Measurements from ENCODE around the gene DET1.
"Not testable (repeated sequence)": the region's sequence is repeated elsewhere in the genome, so short reads cannot be mapped to it uniquely, and the experiment has no call there.

DET1 gene

DNA sequence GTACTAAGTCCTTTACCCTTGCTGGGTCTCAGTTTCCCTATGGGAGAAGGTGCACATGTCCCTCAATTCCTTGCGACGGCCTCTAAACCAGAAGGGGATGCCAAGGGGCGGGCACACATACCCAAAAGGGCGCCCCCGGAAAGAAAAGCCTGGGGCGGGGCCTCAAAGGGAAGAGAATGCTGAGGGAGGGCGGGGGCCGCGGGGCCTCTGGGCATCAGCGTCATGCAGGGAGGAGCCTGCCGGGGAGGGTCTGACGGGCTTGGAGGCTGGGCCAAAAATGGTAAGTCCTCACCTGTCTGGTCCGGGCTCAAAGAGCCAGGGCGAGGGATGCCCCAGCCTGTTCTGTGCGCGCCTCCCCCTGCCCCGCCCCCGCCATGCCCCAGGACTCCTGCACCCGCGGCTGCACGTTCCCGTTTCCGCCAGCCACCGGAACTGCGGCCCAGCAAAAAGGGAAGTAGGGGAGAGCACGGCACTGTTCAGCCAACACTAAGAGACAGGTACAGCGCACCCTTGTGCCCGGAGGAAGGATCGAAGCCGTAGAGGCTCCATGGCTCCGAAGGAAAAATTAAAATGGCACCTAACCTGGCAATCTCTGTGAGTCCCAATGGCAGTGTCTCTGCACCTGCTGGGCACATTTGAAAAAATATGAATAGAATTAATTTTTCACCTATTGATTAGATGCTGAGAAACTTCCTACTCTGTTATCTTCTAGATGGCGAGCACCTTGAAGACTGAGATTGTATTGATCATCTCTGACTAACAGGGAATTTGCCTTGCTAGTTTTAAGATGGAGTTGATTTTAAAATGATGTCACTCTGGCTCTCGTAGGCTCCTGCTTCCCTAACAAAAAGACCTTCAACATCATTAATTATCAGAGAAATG is at the start of gene DET1:
DET1 (minus strand) TSS at position 434 of the 882 bp plus-strand sequence. CDS start 14,976 bp downstream, outside the sequence.
- DNase-seq, result peak; percentile 98 to 99

DNA sequence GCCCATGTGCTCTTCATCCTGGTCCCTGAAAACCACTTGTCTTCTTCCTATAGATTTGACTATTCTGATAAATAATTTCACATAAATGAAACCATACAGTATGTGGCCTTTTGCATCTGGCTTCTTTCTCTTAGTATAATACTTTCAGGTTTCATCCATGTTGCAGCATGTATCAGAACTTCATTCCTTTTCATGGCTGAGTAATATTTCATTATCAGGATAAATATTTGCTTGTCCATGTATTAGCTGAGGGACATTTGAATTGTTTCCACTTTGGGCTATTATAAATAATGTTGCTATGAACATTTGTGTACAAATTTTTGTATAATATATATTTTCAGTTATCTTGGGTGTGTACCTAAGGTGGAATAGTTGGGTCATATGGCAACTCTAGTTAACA is 44.9 kb upstream of the DET1 start:
- DNase-seq, result no peak

DNA sequence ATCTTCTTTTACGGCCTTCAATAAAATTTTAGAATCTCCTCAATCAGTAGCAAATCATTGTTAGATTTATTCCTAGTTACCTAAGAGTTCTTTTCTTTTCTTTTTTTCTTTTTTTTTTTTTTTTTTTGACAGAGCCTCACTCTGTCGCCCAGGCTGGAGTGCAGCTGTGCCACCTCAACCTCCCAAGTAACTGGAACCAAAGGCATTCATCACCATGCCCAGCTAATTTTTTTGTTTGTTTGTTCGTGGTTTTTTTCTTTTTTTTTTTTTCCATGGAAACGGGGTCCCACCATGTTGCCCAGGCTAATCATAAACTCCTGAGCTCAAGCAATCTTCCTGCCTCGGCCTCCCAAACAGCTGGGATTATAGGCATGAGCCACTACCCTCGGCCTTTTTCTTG is 44.3 kb upstream of the DET1 start:
- DNase-seq, result no peak

DNA sequence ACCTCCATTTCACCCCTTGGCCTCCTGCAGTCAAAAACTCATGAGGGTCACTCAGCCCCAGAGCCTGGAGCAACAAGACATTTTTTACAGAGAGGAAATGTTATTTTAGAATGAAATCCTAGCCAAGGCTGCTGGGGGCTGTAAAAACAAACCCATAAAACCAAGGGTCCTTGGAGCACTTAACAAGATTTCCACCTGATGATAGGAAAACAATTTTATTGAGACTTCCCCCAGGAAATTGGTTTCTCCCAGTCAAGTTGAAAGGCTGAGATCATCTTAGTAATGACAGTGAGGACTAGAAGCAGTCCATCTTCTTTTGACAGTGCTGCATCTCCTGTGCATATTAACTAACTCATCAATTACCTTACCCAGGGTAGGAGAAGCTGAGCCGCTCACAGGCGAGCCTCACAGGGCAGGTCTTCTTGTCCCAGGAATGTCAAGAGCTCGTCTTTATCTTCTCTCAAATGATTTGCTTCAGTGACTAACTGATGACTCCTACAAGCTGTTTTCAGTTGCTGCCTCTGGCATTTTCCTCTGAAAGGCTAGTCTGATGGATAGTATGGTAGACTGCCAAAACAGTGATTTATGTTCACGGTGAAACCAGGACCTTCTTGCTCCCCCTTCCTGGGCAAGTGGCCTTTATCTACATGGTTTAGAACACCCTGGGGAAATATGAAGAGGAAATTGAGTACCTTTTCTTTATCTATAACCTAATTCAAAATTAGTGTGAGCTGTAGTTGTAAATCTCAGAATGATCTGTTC is 40.1 kb upstream of the DET1 start:
- DNase-seq, result no peak

DNA sequence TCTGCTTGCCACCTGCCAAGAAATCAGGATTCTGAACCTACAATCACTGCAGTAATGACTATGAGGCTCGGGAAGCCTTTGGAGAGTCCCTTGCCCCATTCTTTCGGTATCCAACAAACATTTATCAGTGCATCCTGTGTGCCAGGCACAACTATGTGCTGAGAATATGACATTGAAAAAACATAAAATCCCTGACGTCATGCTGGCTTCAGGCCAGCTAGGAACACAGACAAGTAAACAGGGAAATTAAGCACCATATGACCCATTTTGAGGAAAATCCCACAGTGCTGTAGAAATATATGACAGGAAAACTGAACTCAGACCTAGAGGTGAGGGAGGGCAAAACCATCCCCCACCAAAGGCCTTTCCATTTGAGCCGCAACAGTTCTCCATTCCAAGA is 34.1 kb upstream of the DET1 start:
- DNase-seq, result no peak

DNA sequence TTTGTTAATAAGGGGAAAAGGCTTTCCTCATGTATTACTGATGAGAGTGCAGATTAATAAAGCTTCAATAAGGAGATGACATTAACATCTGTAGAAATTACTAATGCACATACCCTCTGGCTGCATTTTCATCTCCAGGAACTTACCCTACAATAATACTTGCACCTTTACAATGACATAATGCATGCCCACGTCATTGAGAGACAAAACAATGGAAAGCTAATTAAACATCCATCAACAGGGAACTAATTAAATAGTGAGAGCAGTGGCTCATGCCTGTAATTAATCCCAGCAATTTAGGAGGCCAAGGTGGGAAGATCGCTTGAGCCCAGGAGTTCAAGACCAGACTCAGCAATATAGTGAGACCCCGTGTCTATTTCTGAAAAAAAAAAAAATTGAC is 32.8 kb upstream of the DET1 start:
- no peak for DNase-seq

DNA sequence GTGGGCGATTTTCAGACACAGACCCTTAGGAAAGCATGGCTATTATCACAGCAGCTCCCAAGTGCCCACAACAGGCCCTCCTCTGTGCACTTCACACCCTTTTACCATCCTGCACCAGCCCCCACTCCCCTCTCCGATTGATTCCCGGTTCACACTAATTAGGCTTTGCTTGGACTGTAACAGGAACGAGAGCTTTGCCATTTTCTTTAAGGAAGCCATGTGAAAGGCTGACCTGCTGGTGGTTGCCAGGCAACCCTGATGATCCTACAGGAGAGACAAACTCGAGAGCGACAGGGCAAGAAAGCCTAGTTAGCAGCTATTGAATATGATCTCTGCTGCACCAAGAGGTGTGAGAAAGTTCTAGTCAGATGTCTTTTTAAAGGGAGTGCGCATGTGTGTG is 28.2 kb upstream of the DET1 start:
- DNase-seq, result no peak

DNA sequence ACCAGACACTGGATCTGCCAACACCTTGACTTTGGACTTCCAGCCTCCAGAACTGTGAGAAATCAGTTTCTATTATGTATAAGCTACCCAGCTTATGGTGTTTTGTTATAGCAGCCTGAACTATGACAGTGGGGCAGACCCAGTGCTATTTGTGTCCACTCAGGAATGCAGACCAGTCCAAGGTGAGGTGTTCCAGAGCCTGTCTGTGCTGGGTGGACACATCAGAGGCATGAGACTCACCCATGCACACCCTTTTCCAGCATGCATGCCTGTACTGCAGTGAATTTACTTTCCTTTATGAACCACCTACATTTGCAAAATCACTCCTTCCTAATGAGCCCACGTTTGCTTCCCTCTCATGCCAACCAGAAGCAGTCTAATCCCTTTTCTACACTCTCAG is 27.6 kb upstream of the DET1 start:
- DNase-seq, result no peak

DNA sequence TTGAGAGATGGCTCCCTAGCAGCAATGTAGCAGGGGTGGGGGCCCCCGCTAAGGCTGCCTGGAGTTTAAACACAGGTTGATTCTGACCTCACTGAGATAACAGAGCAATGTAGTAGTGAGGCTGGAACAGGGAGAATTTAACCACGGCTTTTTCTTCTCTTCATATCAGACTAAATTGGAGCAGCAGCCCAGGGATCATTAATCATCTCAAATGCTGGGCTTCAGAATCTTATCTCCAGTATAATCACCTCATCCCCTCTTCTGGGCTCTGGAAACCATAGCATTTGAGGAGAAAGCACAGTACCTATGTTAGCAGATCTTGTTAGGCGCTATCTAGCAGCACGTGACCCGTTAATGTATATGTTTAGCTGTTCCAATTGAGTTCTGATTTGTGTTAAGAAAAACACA is 25.4 kb upstream of the DET1 start:
- DNase-seq, result no peak

DNA sequence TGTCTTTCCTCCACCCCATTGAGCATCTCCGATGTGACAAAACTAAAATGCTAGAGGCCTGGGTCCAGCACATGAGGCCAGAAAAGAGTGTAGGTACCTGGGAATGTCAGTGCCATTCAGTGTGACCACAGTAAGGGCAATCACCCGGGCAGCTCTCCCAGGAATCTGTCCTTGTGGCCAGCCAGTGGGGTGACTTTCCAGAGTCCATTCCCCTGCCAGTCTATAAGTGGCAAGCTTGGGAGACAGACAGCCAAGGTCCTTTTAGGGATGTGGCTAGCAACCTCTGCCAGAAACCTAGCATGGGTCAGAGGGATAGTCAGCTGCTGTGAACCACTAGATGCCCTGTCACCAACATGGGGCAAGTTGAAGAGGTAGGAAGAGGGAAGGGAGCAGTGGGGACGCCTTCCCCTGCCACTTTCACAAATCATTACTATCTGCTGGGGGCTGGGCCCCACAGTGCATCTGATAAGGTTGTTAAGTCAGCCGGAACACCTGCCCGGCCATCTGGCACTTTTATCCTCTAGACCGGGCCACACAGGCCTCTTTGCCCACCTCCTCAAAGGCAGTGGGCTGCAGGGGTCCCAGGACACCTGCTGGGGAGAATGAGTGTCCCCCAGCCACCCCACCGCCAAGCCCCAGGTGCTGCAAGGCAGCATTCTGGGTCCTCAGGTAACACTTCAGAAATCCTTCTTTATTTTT is 24.8 kb upstream of the DET1 start:
- DNase-seq, result no peak

DNA sequence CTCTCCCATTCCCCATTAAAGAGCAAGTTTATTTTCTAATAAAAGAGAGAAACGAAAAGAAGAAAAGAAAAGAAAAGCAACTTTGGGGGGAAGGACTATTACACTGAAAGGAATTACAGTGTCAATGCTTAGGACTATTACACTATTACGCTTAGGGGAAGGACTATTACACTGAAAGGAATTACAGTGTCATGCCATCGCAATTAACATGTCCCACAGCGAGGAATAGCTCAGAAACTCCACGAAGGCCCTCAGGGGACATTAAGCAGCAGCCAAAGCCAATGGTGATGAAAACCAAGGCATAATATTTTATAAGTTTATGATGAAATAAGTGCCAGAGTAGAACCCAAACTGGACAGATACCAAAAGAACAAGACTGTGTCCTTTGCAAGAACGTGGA is 22.1 kb upstream of the DET1 start:
- DNase-seq, result no peak

DNA sequence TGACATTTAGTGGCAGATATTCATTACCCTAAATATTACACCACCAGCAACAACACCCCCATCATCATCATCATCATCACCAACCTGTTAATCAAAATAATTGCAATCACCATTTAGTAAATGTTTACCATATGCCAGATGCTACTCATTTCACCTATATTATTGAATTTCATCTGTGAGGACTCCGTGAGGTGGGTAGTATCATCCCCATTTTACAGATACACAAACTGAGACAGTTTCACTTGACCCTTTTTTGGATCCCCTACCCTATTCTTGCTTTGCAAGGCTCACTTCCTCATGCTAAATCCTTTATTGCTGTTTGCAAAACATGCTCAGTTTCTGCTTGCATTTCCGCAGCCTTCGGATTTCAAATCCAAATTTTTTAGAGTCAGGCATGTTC is 18.3 kb upstream of the DET1 start:
- no peak for DNase-seq

DNA sequence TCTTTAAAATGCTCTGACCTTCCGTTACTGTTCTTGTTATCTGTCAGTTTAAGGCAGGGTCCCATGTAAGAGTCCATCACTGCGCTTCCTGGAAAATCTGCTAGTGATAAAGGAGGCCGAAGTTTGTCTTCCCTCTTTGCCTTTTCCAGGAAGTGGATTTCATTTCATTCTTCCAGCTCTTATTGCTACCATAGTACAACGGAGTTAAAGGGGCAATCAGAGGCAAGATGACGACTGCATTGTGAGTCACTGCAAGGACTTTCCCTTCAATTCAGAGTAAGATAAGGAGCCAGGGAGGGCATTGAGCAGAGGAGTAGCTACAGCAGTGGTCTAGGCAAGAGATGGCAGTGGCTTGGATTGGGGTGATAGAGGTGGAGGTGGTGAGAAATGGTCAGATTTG is 17.2 kb upstream of the DET1 start:
- no peak for DNase-seq

DNA sequence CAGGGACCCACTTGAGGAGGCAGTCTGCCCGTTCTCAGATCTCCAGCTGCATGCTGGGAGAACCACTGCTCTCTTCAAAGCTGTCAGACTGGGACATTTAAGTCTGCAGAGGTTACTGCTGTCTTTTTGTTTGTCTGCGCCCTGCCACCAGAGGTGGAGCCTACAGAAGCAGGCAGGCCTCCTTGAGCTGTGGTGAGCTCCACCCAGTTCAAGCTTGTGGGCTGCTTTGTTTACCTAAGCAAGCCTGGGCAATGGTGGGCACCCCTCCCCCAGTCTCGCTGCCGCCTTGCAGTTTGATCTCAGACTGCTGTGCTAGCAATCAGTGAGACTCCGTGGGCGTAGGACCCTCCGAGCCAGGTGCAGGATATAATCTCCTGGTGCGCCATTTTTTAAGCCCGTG is 13.1 kb upstream of the DET1 start:
- DNase-seq, result not testable (repeated sequence)

DNA sequence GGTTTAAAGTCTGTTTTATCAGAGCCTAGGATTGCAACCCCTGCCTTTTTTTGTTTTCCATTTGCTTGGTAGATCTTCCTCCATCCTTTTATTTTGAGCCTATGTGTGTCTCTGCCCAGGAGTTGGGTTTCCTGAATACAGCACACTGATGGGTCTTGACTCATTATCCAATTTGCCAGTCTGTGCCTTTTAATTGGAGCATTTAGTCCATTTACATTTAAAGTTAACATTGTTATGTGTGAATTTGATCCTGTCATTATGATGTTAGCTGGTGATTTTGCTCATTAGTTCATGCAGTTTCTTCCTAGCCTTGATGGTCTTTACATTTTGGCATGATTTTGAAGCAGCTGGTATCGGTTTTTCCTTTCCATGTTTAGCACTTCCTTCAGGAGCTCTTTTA is 11.5 kb upstream of the DET1 start:
- DNase-seq, result not testable (repeated sequence)

DNA sequence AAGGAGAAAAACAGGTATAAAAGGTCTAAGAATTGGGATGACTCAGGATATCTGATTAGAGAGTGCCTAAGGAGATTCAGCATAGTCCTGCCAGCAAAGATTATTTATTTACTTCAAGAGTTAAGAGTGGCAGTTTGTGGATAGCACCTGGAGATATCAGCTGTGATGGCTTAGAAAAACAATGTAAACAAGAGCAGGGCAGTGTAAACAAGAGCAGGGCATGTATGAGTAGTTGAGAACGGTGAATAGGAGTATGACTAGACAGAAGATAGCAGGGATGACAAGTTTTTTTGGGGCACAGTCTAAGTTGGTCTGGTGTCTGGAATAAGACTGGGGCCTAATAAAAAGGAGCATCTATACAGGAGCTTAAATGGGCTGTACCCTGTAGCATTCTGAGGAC is 1.5 kb upstream of the DET1 start:
- DNase-seq, result not testable (repeated sequence)

DNA sequence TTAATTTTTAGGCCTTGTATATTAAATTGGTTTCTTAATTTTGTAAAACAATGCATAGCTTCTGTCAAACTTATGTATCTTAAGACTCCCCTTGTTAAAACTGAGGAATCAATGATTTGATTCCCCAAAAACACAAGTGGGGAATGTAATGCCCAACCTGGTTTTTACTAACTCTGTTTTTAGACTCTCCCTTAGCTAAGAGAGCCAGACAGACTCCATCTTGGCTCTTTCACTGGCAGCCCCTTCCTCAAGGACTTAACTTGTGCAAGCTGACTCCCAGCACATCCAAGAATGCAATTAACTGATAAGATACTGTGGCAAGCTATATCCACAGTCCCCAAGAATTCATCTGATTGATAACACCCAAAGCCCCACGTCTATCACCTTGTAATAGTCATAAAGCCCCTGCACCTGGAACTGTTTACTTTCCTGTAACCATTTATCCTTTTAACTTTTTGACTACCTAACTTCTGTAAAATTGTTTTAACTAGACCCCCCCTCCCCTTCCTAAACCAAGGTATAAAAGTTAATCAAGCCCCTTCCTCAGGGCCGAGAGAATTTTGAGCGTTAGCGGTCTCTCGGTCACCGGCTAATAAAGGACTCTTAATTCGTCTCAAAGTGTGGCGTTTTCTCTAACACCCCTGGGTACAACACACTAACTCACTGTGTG is 768 bp downstream of the DET1 start:
- not testable (repeated sequence) for DNase-seq

DNA sequence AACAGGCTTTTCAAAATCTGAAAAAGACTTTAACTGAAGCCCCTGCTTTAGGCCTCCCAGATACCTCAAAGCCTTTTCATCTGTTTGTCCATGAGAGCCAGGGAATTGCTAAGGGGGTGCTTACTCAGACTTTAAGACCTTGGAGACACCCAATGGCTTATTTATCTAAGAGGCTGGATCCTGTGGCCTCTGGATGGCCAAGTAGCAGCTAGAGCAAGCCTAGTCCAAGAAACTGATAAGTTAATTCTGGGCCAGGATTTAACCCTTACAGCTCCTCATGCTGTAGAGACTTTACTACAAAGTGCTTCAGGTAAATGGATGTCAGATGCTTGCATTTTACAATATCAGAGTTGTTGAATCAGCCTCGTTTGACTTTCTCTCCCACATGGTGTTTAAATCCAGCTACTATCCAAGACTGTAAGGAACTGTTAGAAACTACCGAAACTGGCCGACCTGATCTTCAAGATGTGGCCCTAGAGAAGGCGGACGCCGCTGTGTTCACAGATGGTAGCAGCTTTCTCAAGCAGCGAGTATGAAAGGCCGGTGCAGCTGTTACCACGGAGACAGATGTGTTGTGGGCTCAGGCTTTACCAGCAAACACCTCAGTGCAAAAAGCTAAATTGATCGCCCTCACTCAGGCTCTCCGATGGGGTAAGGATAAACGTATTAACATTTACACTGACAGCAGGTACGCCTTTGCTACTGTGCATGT is 3.3 kb downstream of the DET1 start:
- DNase-seq, result no peak

DNA sequence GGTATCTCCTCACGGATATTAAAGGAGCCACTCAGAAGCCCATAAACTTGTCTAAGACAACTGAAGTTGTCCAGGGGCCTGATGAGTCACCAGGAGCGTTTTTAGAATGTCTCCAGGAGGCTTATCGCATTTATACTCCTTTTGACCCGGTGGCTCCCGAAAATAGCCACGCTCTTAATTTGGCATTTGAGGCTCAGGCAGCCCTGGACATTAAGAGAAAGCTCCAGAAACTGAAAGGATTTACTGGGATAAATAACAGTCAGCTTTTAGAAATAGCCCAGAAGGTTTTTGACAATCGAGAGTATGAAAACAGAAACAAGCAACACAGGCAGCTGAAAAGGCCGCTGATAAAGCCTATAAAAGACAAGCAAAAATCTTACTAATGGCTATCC is 4.1 kb downstream of the DET1 start:
- DNase-seq, result no peak

DNA sequence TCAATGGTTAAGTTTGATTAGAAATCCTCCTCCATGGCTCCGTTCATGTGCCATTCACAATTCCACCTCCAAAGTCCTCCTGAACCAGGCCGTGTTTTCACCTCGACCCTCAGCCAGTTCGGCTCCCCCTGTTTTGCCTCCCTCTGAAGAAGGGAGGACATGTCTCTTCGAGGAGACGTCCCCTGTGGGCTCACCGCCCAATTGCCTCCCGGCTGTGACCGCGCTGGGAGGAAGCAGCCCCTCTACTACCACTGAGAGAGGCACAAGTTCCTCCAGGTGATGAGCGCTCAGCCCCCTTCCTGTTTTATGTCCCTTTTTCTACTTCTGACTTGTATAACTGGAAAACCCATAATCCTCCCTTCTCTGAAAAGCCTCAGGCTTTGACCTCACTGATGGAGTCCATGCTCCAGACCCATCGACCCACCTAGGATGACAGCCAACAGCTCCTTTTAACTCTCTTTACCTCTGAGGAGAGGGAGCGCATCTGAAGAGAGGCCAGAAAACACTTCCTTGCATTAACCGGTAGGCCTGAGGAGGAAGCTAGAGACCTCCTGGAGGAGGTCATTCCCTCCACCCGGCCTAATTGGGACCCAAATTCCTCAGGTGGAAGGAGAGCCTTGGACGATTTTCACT is 4.7 kb downstream of the DET1 start:
- no peak for DNase-seq

DNA sequence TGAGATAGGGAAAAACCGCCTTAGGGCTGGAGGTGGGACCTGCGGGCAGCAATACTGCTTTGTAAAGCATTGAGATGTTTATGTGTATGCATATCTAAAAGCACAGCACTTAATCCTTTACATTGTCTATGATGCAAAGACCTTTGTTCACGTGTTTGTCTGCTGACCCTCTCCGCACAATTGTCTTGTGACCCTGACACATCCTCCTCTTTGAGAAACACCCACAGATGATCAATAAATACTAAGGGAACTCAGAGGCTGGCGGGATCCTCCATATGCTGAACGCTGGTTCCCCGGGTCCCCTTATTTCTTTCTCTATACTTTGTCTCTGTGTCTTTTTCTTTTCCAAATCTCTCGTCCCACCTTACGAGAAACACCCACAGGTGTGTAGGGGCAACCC is 5.4 kb downstream of the DET1 start:
- not testable (repeated sequence) for DNase-seq

DNA sequence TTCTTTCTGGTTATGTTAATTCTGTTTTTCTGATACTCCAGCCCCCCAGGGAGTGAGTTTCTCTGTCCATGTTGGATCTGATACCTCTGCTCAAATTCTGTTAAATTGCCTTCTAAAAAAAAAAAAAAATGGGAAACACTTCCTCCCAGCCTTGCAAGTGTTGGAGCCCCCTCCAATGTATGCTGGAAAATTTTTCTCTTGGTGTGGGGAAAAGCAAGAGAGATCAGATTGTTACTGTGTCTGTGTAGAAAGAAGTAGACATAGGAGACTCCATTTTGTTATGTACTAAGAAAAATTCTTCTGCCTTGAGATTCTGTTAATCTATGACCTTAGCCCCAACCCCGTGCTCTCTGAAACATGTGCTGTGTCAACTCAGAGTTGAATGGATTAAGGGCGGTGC is 6.1 kb downstream of the DET1 start:
- not testable (repeated sequence) for DNase-seq
